Measurements from ENCODE around the gene APBA1. TPM values are rescaled to one million over a fixed set of nuclear protein-coding genes. Genes with fewer than 3 reads are reported as not detected.

The APBA1 gene
- total RNA-seq: 24.6 TPM

DNA sequence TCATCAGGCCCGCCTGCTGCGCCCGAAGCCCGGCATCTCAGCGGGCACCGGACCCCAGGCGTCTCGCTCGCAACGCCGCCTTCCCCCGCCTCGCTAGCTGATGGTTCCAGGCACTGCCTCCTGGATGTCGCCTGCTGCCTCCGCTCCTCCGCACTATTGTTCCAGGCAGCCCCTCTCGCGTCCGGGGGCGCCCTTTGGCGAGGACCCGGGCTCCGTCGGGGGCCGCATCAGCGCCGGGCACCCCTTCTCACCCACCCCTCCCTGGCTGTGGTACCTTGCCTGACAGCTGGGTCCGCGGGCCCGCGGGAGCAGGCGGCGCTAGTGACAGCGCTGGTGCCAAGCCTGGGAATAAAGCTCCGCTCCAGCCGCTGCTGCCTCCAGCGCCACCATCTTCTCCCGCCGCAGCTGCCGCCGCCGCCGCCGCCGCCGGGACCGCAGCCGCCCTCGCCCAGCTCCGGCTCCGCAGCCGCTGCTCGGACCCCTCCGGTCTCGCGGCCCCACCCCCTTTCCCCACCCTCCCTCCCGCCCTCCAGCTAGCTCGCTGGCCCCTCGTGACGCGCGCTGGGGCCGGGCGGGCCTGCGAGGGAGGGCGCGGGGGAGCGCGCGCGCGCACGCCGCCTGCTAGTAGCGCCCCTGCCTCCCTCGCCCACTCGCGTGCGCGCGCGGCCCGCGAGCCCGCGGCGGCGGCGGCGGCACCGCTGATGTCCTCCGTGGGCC is at the start of gene APBA1:
Gene APBA1 (minus strand): TSS at position 493 of the 717 bp plus-strand sequence.

Other genes with a start within 250 kb of the APBA1 start
- 206 TPM for gene PTAR1, start 87.6 kb upstream of the APBA1 start, total RNA-seq
- not detected for gene CFAP95, start 148.4 kb upstream of the APBA1 start, total RNA-seq